ENCODE measurements around the gene FBF1. TPM values are rescaled to one million over a fixed set of nuclear protein-coding genes. Genes with fewer than 3 reads are reported as not detected.

Gene FBF1
- total RNA-seq, 4 donors from 2014 or later: 11.0 to 16.5 (median 14.2) TPM

- no peak for DNase-seq
- peaks cover 0 to 15% of the 10 kb centered on the region in 2 donors for H3K4me1 ChIP-seq
- no peak overlapping the region for H3K4me3 ChIP-seq
- no peaks in the 10 kb centered on the region for H3K27me3 ChIP-seq
- no peaks in the 10 kb centered on the region for H3K36me3 ChIP-seq
- no peaks in the 10 kb centered on the region for H3K9me3 ChIP-seq
- no peak overlapping the region for H3K27ac ChIP-seq
- TF ChIP-seq, protein P1, sequence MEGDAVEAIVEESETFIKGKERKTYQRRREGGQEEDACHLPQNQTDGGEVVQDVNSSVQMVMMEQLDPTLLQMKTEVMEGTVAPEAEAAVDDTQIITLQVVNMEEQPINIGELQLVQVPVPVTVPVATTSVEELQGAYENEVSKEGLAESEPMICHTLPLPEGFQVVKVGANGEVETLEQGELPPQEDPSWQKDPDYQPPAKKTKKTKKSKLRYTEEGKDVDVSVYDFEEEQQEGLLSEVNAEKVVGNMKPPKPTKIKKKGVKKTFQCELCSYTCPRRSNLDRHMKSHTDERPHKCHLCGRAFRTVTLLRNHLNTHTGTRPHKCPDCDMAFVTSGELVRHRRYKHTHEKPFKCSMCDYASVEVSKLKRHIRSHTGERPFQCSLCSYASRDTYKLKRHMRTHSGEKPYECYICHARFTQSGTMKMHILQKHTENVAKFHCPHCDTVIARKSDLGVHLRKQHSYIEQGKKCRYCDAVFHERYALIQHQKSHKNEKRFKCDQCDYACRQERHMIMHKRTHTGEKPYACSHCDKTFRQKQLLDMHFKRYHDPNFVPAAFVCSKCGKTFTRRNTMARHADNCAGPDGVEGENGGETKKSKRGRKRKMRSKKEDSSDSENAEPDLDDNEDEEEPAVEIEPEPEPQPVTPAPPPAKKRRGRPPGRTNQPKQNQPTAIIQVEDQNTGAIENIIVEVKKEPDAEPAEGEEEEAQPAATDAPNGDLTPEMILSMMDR (IDR thresholded peaks at IDR 0.05): no peak
- TF ChIP-seq POLR2A (IDR thresholded peaks at IDR 0.05): no peak
- intact Hi-C loops (cut with DNase I; ENCODE audit: low total_unique reads): loop anchor here (10.0 kb wide), 1 partner anchor 54 kb away; the partner anchor contains the start of gene UNC13D
These were observed 42.1 kb downstream of the FBF1 start for GRCh38 chr17:75898791-75899190.

DNA sequence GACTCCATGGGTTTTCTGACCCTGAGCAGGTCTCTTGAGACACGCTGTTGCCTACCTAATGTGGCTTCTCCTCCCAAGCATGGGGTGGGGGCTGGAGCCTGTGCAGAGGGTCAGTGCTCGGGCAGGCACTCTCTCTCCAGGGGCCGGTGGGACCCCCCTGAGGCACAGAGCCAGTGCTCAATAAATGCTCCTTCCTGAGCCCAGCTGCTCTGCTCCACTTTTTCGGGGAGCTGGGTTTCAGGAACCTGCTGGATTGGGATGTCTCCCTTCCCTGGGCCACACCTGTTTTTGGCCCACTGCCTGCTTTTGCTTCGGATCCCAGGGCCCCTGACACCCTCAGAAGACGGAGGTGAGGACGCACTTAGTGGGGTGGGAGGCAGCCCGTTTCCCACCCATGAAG, 42.8 kb downstream of the FBF1 start:
- Histone ChIP-seq H3K36me3 (no peaks in the 10 kb centered on the region), H3K4me3 (no peak overlapping the region), H3K9me3 (no peaks in the 10 kb centered on the region), H3K27me3 (no peaks in the 10 kb centered on the region), H3K27ac (peak overlapping the region in 1 of 2 donors; percentile 92), H3K4me1 (peaks cover 0 to 13% of the 10 kb centered on the region in 2 donors)
- intact Hi-C loops (cut with DNase I; ENCODE audit: low total_unique reads): loop anchor here (10.0 kb wide), 1 partner anchor 53 kb away; the partner anchor contains the start of gene UNC13D
- TF ChIP-seq POLR2A (IDR thresholded peaks at IDR 0.05): no peak
- TF ChIP-seq, protein P1 (IDR thresholded peaks at IDR 0.05): no peak
- no peak for DNase-seq

GRCh38 chr17:75897160-75898019, 43.5 kb downstream of the FBF1 start:
- no peaks in the 10 kb centered on the region for H3K36me3 ChIP-seq

DNA sequence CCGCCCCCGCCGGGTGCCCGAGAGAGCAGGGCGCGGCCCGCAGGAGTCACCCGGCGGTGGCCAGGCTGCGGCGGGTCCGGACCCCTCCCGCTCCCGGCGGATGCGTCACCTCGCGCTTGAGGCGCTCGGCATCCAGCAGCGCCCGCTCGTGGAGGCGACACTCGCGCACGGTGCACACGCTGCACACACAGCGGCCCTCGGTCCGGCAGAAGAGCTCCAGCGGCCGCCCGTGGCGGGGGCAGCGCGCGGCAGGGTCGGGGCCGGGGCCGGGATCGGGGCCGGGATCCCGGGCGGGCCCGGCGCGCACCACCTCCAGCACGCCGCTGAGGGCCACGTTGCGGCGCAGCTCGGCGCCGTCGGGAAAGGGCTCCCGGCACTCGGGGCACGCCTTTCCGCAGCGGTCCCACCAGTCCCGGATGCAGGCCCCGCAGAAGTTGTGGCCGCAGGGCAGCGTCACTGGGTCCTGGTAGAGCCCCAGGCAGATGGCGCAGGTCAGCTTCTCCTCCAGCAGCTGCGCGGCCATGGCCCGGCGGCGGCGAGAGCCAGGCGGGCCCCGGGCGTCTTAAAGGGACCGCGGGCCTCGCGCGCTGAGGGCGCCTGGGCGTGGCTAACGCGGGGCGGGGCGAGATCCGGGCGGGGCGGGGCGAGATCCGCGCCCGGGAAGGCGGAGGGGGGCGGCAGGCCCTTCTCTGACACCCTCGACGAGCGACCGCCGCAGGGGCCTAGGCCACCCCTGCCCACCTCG, 44.3 kb downstream of the FBF1 start, which contains the start of gene TRIM65:
Gene TRIM65 (minus strand): TSS at position 537 of the 745 bp plus-strand sequence. CDS start 14 bp downstream, at position 523.
- peak; percentile 84 to 88 for DNase-seq
- no peaks in the 10 kb centered on the region for H3K9me3 ChIP-seq
- intact Hi-C loops (cut with DNase I; ENCODE audit: low total_unique reads): loop anchor here (10.0 kb wide), 1 partner anchor 52 kb away; the partner anchor contains the start of gene UNC13D
- H3K27ac ChIP-seq: peak within 1 kb of the TSS; percentile 92 to 93
- peak within 1 kb of the TSS; percentile 70 to 89 for H3K4me3 ChIP-seq
- peaks cover 0 to 13% of the 10 kb centered on the region in 2 donors for H3K4me1 ChIP-seq
- H3K27me3 ChIP-seq: no peaks in the 10 kb centered on the region
- no peaks in the 10 kb centered on the region for H3K36me3 ChIP-seq
- TF ChIP-seq POLR2A (IDR thresholded peaks at IDR 0.05): peak; percentile 61 to 89
- TF ChIP-seq, protein P1 (IDR thresholded peaks at IDR 0.05): peak; percentile 35 to 79 (median 64)

More at GRCh38 chr17:75897160-75898019, 43.5 kb downstream of the FBF1 start:
- Histone ChIP-seq H3K27ac (peak overlapping the region; percentile 92 to 93), H3K4me1 (peaks cover 0 to 13% of the 10 kb centered on the region in 2 donors), H3K9me3 (no peaks in the 10 kb centered on the region), H3K4me3 (peak overlapping the region; percentile 70 to 89), H3K27me3 (no peaks in the 10 kb centered on the region)
- TF ChIP-seq POLR2A (IDR thresholded peaks at IDR 0.05): no peak
- peak; percentile 52 to 56 for DNase-seq
- intact Hi-C loops (cut with DNase I; ENCODE audit: low total_unique reads): loop anchor here (10.0 kb wide), 1 partner anchor 53 kb away; the partner anchor contains the start of gene UNC13D
